Endothelial cell of umbilical vein (primary cell): ENCODE data around the gene RPL18A. TPM values are rescaled to one million over a fixed set of nuclear protein-coding genes. Genes with fewer than 3 reads are reported as not detected.

ENCODE experiments used
- BruUV-seq: library from RNA; stranded (reverse); fragments of 400-500 nt; replicated peaks from 2 replicates; lab custom pipeline; 2021; lab: Mats Ljungman, UMichigan
- CTCF ChIA-PET: fragments of 300-600, 350-600 bp; sonication (Branson Sonifier 250); formaldehyde crosslinking; loops from one replicate; lab custom pipeline; 2021; ENCODE audit warnings: antibody characterized with exemption, inconsistent platforms; lab: Charles Lee
- POLR2A ChIA-PET: fragments of 300-600, 350-600 bp; sonication (Branson Sonifier 250); formaldehyde crosslinking; loops from one replicate; lab custom pipeline; 2021; ENCODE audit warnings: antibody characterized with exemption, inconsistent platforms; lab: Charles Lee
- DNase-seq: peaks from one replicate; pipeline ENCODE4 v3.0.0-alpha.2; 2011; ENCODE audit warnings: low read depth, low spot score
- FAIRE-seq: peaks from 2 replicates; lab custom pipeline; 2011; peaks lifted over from hg19 to GRCh38; lab: Jason Lieb, UNC
- H2AFZ ChIP-seq: 2 replicates; pipeline ENCODE4 v1.6.0; 2012; ENCODE audit warnings: low read depth, low read length, control low read depth, inconsistent platforms
- H3K27ac ChIP-seq: 2 replicates; pipeline ENCODE4 v1.5.1; 2011; ENCODE audit warnings: low read depth, mild to moderate bottlenecking, control low read depth, low read length, moderate library complexity; ENCODE audit not compliant: insufficient read depth
- H3K27me3 ChIP-seq, 2 experiments: 2 replicates each; pipeline versions ENCODE4 v1.6.0 to v1.6.1; 2011; ENCODE audit warnings: low read length in 2 of 2, mixed read lengths in 1 of 2; ENCODE audit not compliant: control insufficient read depth in 2 of 2, insufficient read depth in 2 of 2
- H3K36me3 ChIP-seq, 2 experiments: 2 replicates in 1 of 2; 3 replicates in 1 of 2; pipeline ENCODE4 v1.5.1; 2011; ENCODE audit warnings: low read length in 2 of 2, mild to moderate bottlenecking in 1 of 2, moderate library complexity in 1 of 2; ENCODE audit not compliant: control insufficient read depth in 2 of 2, insufficient read depth in 2 of 2; ENCODE audit errors: extremely low read depth in 1 of 2
- H3K4me1 ChIP-seq: 3 replicates; pipeline ENCODE4 v1.5.1; 2011; ENCODE audit warnings: mild to moderate bottlenecking, low read length; ENCODE audit not compliant: control insufficient read depth, insufficient read depth; ENCODE audit errors: extremely low read depth
- H3K4me2 ChIP-seq: 2 replicates; pipeline ENCODE4 v1.6.1; 2011; ENCODE audit warnings: low read length, control low read depth, mixed read lengths; ENCODE audit not compliant: insufficient read depth
- H3K4me3 ChIP-seq, 3 experiments: fragments of 200-600 bp in 1 of 3; sonication (generic), shearing (Covaris generic) in 1 of 3; replicated peaks in 1 of 3; 2 replicates each; pipeline ENCODE4 v1.5.1; 2011 to 2016; ENCODE audit warnings: control low read depth in 3 of 3, low read length in 3 of 3, mild to moderate bottlenecking in 2 of 3, inconsistent platforms in 1 of 3, low read depth in 1 of 3, moderate library complexity in 1 of 3; ENCODE audit not compliant: insufficient read depth in 1 of 3
- H3K79me2 ChIP-seq: 2 replicates; pipeline ENCODE4 v1.6.0; 2012; ENCODE audit warnings: low read length, inconsistent platforms; ENCODE audit not compliant: control insufficient read depth, insufficient read depth
- H3K9ac ChIP-seq: replicated peaks from 2 replicates; pipeline ENCODE3; 2011; ENCODE audit warnings: low read length, control low read depth; ENCODE audit not compliant: insufficient read depth; ENCODE audit errors: extremely low read depth
- H3K9me1 ChIP-seq: replicated peaks from 3 replicates; pipeline ENCODE4 v1.6.0; 2011; ENCODE audit warnings: mild to moderate bottlenecking, low read length; ENCODE audit not compliant: control insufficient read depth, insufficient read depth; ENCODE audit errors: extremely low read depth
- H3K9me3 ChIP-seq: replicated peaks from 2 replicates; pipeline ENCODE4 v1.5.1; 2012; ENCODE audit warnings: low read length, inconsistent platforms; ENCODE audit not compliant: control insufficient read depth, insufficient read depth
- H4K20me1 ChIP-seq: replicated peaks from 2 replicates; pipeline ENCODE3; 2011; ENCODE audit warnings: mild to moderate bottlenecking, low read length; ENCODE audit not compliant: control insufficient read depth, insufficient read depth; ENCODE audit errors: extremely low read depth
- GATA2 ChIP-seq: IDR thresholded peaks from 2 replicates; pipeline ENCODE4 v1.7.0; 2011; ENCODE audit warnings: low read depth, mild to moderate bottlenecking, moderate library complexity, mixed read lengths, low read length; ENCODE audit not compliant: insufficient read length, insufficient read depth
- MYC ChIP-seq: IDR thresholded peaks from one replicate; pipeline ENCODE4 v1.6.1; 2011; ENCODE audit warnings: mild to moderate bottlenecking, low read depth, low read length
- POLR2A ChIP-seq: IDR thresholded peaks from 2 replicates; pipeline ENCODE4 v1.6.1; 2012; ENCODE audit warnings: low read depth, mild to moderate bottlenecking, control low read depth, low read length
- POLR2AphosphoS5 ChIP-seq: IDR thresholded peaks from 2 replicates; pipeline ENCODE4 v1.6.1; 2012; ENCODE audit warnings: low read depth, mild to moderate bottlenecking, control low read depth, low read length, moderate library complexity; ENCODE audit not compliant: insufficient read depth
- dilution Hi-C: fragments of 300-500 bp; cut with MboI; formaldehyde crosslinking; loops from one replicate; pipeline ENCODE4 v1.15.0; 2019; ENCODE audit warnings: low sequenced_read_pairs; ENCODE audit not compliant: extremely low pct_ligation_motif_present
- intact Hi-C: fragments of 100-400 bp; cut with micrococcal nuclease; formaldehyde crosslinking; loops from one replicate; pipeline ENCODE4 v1.10.0; 2022
- polyA plus RNA-seq, 4 experiments: library from polyadenylated mRNA; depleted of rRNA in 3 of 4; stranded (reverse) in 3 of 4; unstranded in 1 of 4; fragments of >200 nt; gene quantifications; 2 replicates each; pipeline versions ENCODE4 v1.2.1 to v1.2.3, GENCODE V29; 2011 to 2012; ENCODE audit warnings: missing spikeins in 1 of 4
- total RNA-seq: library from RNA; stranded (reverse); gene quantifications from 2 replicates; pipeline ENCODE4 v1.2.3, GENCODE V29; 2021
- TF ChIP-seq, protein P1 (sequence below), 2 donors: IDR thresholded peaks; 1 replicate in 1 of 2; 2 replicates in 1 of 2; pipeline ENCODE4 v1.5.1; 2011; ENCODE audit warnings: low read length in 2 of 2, mild to moderate bottlenecking in 2 of 2, moderate library complexity in 2 of 2, control low read depth in 1 of 2, inconsistent platforms in 1 of 2, low read depth in 1 of 2; ENCODE audit not compliant: insufficient read depth in 1 of 2; ENCODE audit errors: extremely low read depth in 1 of 2
- TF ChIP-seq, protein P2 (sequence below): IDR thresholded peaks from 2 replicates; pipeline ENCODE4 v1.6.1; 2011; ENCODE audit not compliant: insufficient read depth, insufficient read length

RPL18A gene
- total and polyA plus RNA-seq, 2 donors (not counting 3 experiments of a cell fraction or from before 2014, with no cell fraction given) = 1,970 to 2,869 TPM

DNA sequence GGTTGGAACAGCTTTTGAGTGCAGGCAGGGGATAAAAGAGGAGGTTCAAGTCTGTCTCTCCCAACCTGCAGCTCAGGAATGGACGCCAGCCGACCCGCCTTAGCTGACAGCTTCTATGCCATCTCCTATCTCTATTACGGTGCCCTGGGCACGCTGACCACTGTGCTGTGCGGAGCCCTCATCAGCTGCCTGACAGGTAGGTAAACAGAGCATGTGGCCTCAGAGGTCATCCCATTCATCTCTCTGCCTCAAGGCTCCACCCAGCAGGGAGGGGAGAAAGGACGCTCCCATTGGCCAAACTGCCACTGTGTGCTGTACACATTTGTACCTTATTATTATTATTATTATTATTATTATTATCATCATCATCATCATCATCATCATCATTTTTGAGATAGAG, 28.6 kb downstream of the RPL18A start:
- no peak overlapping the region for H3K4me3 ChIP-seq
- no peak overlapping the region for H3K27ac ChIP-seq
- no peak for FAIRE-seq
- DNase-seq = no peak
- no peaks in the 10 kb centered on the region for H3K9me3 ChIP-seq
- no peak overlapping the region for H2AFZ ChIP-seq
- H4K20me1 ChIP-seq = no peaks in the 10 kb centered on the region
- no peak overlapping the region for H3K9ac ChIP-seq
- no TSS peak for BruUV-seq
- no peaks in the 10 kb centered on the region for H3K27me3 ChIP-seq
- H3K4me2 ChIP-seq = no peak overlapping the region
- intact Hi-C loops = no loop called here
- dilution Hi-C loops = no loop called here
- H3K9me1 ChIP-seq = no peaks in the 10 kb centered on the region
- H3K79me2 ChIP-seq = no peaks in the 10 kb centered on the region
- ChIA-PET POLR2A (no interaction called here), CTCF (no interaction called here)
- no peaks in the 10 kb centered on the region for H3K4me1 ChIP-seq
- no peaks in the 10 kb centered on the region for H3K36me3 ChIP-seq
- no peak for TF ChIP-seq POLR2AphosphoS5
- no peak for TF ChIP-seq MYC
- no peak for TF ChIP-seq POLR2A
- TF ChIP-seq GATA2 = no peak
- TF ChIP-seq, protein P1, sequence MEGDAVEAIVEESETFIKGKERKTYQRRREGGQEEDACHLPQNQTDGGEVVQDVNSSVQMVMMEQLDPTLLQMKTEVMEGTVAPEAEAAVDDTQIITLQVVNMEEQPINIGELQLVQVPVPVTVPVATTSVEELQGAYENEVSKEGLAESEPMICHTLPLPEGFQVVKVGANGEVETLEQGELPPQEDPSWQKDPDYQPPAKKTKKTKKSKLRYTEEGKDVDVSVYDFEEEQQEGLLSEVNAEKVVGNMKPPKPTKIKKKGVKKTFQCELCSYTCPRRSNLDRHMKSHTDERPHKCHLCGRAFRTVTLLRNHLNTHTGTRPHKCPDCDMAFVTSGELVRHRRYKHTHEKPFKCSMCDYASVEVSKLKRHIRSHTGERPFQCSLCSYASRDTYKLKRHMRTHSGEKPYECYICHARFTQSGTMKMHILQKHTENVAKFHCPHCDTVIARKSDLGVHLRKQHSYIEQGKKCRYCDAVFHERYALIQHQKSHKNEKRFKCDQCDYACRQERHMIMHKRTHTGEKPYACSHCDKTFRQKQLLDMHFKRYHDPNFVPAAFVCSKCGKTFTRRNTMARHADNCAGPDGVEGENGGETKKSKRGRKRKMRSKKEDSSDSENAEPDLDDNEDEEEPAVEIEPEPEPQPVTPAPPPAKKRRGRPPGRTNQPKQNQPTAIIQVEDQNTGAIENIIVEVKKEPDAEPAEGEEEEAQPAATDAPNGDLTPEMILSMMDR (IDR thresholded peaks at IDR 0.05; ENCODE audit: extremely low read depth in 1 of 2, insufficient read depth in 1 of 2, low read depth in 1 of 2, low read length in 2 of 2) = no peak
- TF ChIP-seq, protein P2, sequence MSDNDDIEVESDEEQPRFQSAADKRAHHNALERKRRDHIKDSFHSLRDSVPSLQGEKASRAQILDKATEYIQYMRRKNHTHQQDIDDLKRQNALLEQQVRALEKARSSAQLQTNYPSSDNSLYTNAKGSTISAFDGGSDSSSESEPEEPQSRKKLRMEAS = no peak
